Transverse colon (tissue), 4 donors: ENCODE data around the gene PGD. TPM values are rescaled to one million over a fixed set of nuclear protein-coding genes. Genes with fewer than 3 reads are reported as not detected.

Experiments used
- DNase-seq: peaks from one replicate; pipeline ENCODE4 v3.0.0-alpha.2; 2019
- H3K27ac ChIP-seq, 4 donors: fragments of 200-600 bp; sonication (generic); 2 replicates each; pipeline ENCODE4 v1.5.1; 2016 to 2018; ENCODE audit warnings: inconsistent platforms in 4 of 4
- H3K27me3 ChIP-seq: fragments of 200-600 bp; sonication (generic); 2 replicates; pipeline ENCODE4 v1.5.1; 2017; ENCODE audit warnings: inconsistent platforms
- H3K36me3 ChIP-seq, 4 donors: fragments of 200-600 bp; sonication (generic); 2 replicates each; pipeline ENCODE4 v1.5.1; 2017 to 2019; ENCODE audit warnings: inconsistent platforms in 4 of 4
- H3K4me1 ChIP-seq, 4 donors: fragments of 200-600 bp; sonication (generic); 2 replicates each; pipeline ENCODE4 v1.5.1; 2017 to 2020; ENCODE audit warnings: inconsistent platforms in 4 of 4
- H3K4me3 ChIP-seq, 4 donors: fragments of 200-600 bp; sonication (generic); 1 replicate in 1 of 4; 2 replicates in 3 of 4; pipeline versions ENCODE4 v1.5.1 to v1.6.1; 2017 to 2019; ENCODE audit warnings: inconsistent platforms in 4 of 4
- H3K9me3 ChIP-seq, 2 donors: fragments of 200-600 bp; sonication (generic); 2 replicates each; pipeline ENCODE4 v1.5.1; 2017 to 2019; ENCODE audit warnings: inconsistent platforms in 2 of 2
- CTCF ChIP-seq, 5 experiments: fragments of 200-600 bp in 3 of 5; fragments of 450-650 bp in 2 of 5; sonication (generic) in 3 of 5; IDR thresholded peaks; 1 replicate in 2 of 5; 2 replicates in 3 of 5; pipeline ENCODE4 v1.5.1; 2016 to 2017; ENCODE audit warnings: antibody characterized with exemption in 5 of 5, inconsistent platforms in 3 of 5, mild to moderate bottlenecking in 2 of 5, moderate library complexity in 1 of 5
- EP300 ChIP-seq: sonication (generic); formaldehyde crosslinking; IDR thresholded peaks from one replicate; pipeline ENCODE4 v1.6.1; 2017; ENCODE audit warnings: antibody characterized with exemption, low read depth
- POLR2A ChIP-seq: fragments of 450-650 bp; IDR thresholded peaks from one replicate; pipeline ENCODE4 v1.6.1; 2016; ENCODE audit warnings: antibody characterized with exemption, mild to moderate bottlenecking, moderate library complexity
- POLR2AphosphoS5 ChIP-seq, 3 donors: sonication (generic); formaldehyde crosslinking; IDR thresholded peaks; one replicate each; pipeline ENCODE4 v1.6.1; 2016; ENCODE audit warnings: antibody characterized with exemption in 3 of 3
- WGBS, 2 donors: methylation state at CpG; one replicate each; pipeline ENCODE4 v1.1.5; 2018; ENCODE audit warnings: low coverage in 1 of 2; 5-methylcytosine and 5-hydroxymethylcytosine counted together
- in situ Hi-C, 4 donors: fragments of 200-750 bp; cut with MboI; loops; one replicate each; pipeline versions ENCODE4 v1.15.0 to v1.15.1; 2017; ENCODE audit warnings: low sequenced_read_pairs in 3 of 4, low pct_ligation_motif_present in 1 of 4, low pct_unique_long_range_greater_than_20kb in 1 of 4
- intact Hi-C: fragments of 100-400 bp; cut with DNase I; formaldehyde crosslinking; loops from one replicate; pipeline ENCODE4 v1.15.1; 2023; ENCODE audit warnings: low total_unique reads
- total RNA-seq, 4 donors: library from RNA; depleted of rRNA; stranded (reverse); fragments of >200 nt; gene quantifications; one replicate each; pipeline ENCODE4 v1.1.0, GENCODE V29; 2016

PGD gene
- total RNA-seq, 4 donors from 2014 or later, result 15.7 to 73.0 (median 66.1) TPM

- intact Hi-C loops, result loop anchor here (10.0 kb wide), 1 partner anchor 1825 kb away; no protein-coding TSS in a partner anchor
- Histone ChIP-seq H3K27ac (no peak overlapping the region), H3K9me3 (no peaks in the 10 kb centered on the region), H3K36me3 (peaks cover 0 to 30% (median 13%) of the 10 kb centered on the region in 4 donors), H3K27me3 (no peaks in the 10 kb centered on the region), H3K4me3 (no peak overlapping the region), H3K4me1 (peaks cover 11 to 19% (median 17%) of the 10 kb centered on the region in 4 donors)
- TF ChIP-seq POLR2AphosphoS5 (IDR thresholded peaks at IDR 0.05) (no peak), CTCF (IDR thresholded peaks at IDR 0.05) (no peak), EP300 (no peak), POLR2A (no peak)
- DNase-seq, result no peak
- WGBS, 2 donors, result 93 to 100% methylated on average over 4 of the region's 4 CpGs
- in situ Hi-C loops, result no loop called here
These were observed 71.2 kb downstream of the PGD start for GRCh38 chr1:10470043-10470442.

Other genes starting within 250 kb of the PGD start
- 10 to 100 TPM; 50.9 to 87.9 (median 71.4) TPM for gene KIF1B, start 188.5 kb upstream of the PGD start, total RNA-seq
- 1 to 10 TPM in 2 of 4 donors, not detected in 2; 6.8 to 8.2 TPM for gene CENPS, start 31.4 kb downstream of the PGD start, total RNA-seq
- gene CORT, start 51.0 kb downstream of the PGD start, total RNA-seq, result 1 to 10 TPM in 3 of 4 donors, not detected in 1; 1.1 to 6.4 (median 2.6) TPM
- 10 to 100 TPM in 3 of 4 donors, 1 to 10 TPM in 1; 7.5 to 31.6 (median 17.1) TPM for gene DFFA, start 73.5 kb downstream of the PGD start, total RNA-seq
- 10 to 100 TPM in 3 of 4 donors, 1 to 10 TPM in 1; 2.4 to 16.5 (median 12.6) TPM for gene PEX14, start 75.9 kb downstream of the PGD start, total RNA-seq